Osteocyte (in vitro differentiated cells): ENCODE results near the gene CLMN. TPM values are rescaled to one million over a fixed set of nuclear protein-coding genes. Genes with fewer than 3 reads are reported as not detected.

Experiments
- DNase-seq: peaks from one replicate; pipeline ENCODE4 v3.0.0; 2021; ENCODE audit warnings: mixed read lengths; ENCODE audit not compliant: unreplicated experiment; ENCODE audit errors: extremely low spot score
- H3K27ac Mint-ChIP-seq: one replicate; pipeline ENCODE4 v1.8.0; 2021; ENCODE audit warnings: mild to moderate bottlenecking, mixed read lengths; ENCODE audit not compliant: unreplicated experiment
- H3K27me3 Mint-ChIP-seq: one replicate; pipeline ENCODE4 v1.8.0; 2021; ENCODE audit warnings: mixed read lengths; ENCODE audit not compliant: unreplicated experiment
- H3K36me3 Mint-ChIP-seq: one replicate; pipeline ENCODE4 v1.8.0; 2021; ENCODE audit warnings: mixed read lengths; ENCODE audit not compliant: unreplicated experiment
- H3K4me1 Mint-ChIP-seq: one replicate; pipeline ENCODE4 v1.8.0; 2021; ENCODE audit warnings: mixed read lengths; ENCODE audit not compliant: unreplicated experiment
- H3K4me3 Mint-ChIP-seq: one replicate; pipeline ENCODE4 v1.8.0; 2021; ENCODE audit warnings: mild to moderate bottlenecking, moderate library complexity, mixed read lengths; ENCODE audit not compliant: unreplicated experiment
- H3K9me3 Mint-ChIP-seq: one replicate; pipeline ENCODE4 v1.8.0; 2021; ENCODE audit warnings: mixed read lengths; ENCODE audit not compliant: unreplicated experiment
- CTCF ChIP-seq: fragments of 200-600 bp; sonication (generic); IDR thresholded peaks from 2 replicates; pipeline ENCODE4 v1.5.0; 2021; ENCODE audit warnings: antibody characterized with exemption, mild to moderate bottlenecking, moderate library complexity
- total RNA-seq: library from RNA; stranded (reverse); gene quantifications from 2 replicates; pipeline ENCODE4 v1.2.1, GENCODE V29; 2021

Gene CLMN
- total RNA-seq, 1 donor from 2014 or later: 5.4 TPM

DNA sequence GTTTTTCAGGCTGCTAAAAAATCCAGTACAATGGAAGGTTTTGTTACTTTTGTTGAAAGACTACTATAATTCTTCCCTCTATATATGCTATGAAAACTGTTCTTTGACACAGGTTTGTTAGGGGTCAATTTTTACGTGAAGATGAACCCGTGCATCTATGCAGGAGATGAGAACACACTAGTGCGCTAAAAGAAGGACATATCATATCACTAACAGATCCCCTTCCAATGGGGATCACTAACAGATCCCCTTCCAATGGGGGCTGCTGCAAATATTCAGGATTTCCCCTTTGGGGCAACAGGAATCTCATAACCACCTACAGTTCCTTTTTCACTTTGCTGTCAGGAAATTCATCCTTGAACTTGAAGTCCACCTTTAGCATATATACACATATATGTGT lies 75.1 kb downstream of the CLMN start:
- no peak for TF ChIP-seq CTCF
- H3K9me3 Mint-ChIP-seq: no peaks in the 10 kb centered on the region
- peaks cover 28% of the 10 kb centered on the region for H3K4me1 Mint-ChIP-seq
- no peaks in the 10 kb centered on the region for H3K36me3 Mint-ChIP-seq
- no peaks in the 10 kb centered on the region for H3K27me3 Mint-ChIP-seq
- DNase-seq: no peak
- no peak overlapping the region for H3K27ac Mint-ChIP-seq
- H3K4me3 Mint-ChIP-seq: no peak overlapping the region

- no peaks in the 10 kb centered on the region for H3K27me3 Mint-ChIP-seq
- H3K27ac Mint-ChIP-seq: no peak overlapping the region
- H3K9me3 Mint-ChIP-seq: no peaks in the 10 kb centered on the region
- H3K4me1 Mint-ChIP-seq: peaks cover 12% of the 10 kb centered on the region
- H3K36me3 Mint-ChIP-seq: no peaks in the 10 kb centered on the region
- no peak for TF ChIP-seq CTCF
- H3K4me3 Mint-ChIP-seq: no peak overlapping the region
- DNase-seq: no peak
Observed at GRCh38 chr14:95242870-95243269, 76.8 kb downstream of the CLMN start.

GRCh38 chr14:95240859-95241813 lies 78.6 kb downstream of the CLMN start:
- Mint-ChIP-seq H3K4me1 (peaks cover 21% of the 10 kb centered on the region), H3K27ac (no peak overlapping the region)

GRCh38 chr14:95238487-95239298 lies 81.0 kb downstream of the CLMN start:
- no peak overlapping the region for H3K27ac Mint-ChIP-seq
- TF ChIP-seq CTCF: no peak
- H3K9me3 Mint-ChIP-seq: no peaks in the 10 kb centered on the region
- DNase-seq: no peak
- no peak overlapping the region for H3K4me3 Mint-ChIP-seq
- no peaks in the 10 kb centered on the region for H3K27me3 Mint-ChIP-seq
- no peaks in the 10 kb centered on the region for H3K36me3 Mint-ChIP-seq
- H3K4me1 Mint-ChIP-seq: peaks cover 33% of the 10 kb centered on the region

More at GRCh38 chr14:95240859-95241813, 78.6 kb downstream of the CLMN start:
- TF ChIP-seq CTCF: no peak
- no peaks in the 10 kb centered on the region for H3K27me3 Mint-ChIP-seq
- H3K4me3 Mint-ChIP-seq: no peak overlapping the region
- DNase-seq: no peak
- H3K9me3 Mint-ChIP-seq: no peaks in the 10 kb centered on the region
- no peaks in the 10 kb centered on the region for H3K36me3 Mint-ChIP-seq

DNA sequence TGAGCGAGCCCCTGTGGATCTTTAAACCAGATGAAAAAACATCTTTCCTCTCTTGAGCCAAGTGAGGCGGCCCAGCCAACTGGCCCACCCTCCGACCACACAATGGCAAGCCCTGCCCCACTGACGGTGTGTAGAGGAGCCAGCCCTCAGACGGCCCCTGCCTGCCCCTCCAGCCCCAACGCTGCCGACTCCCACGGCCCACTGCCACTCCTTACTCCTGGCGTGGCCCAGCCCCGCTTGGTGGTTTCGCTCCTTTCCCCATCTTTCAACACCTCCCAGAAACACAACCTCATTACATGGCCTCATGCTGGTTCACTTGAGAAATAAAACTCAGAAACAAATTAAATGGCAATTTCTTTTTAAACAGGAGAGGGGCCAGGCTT lies 81.8 kb downstream of the CLMN start:
- TF ChIP-seq CTCF: no peak
- no peaks in the 10 kb centered on the region for H3K27me3 Mint-ChIP-seq
- H3K4me1 Mint-ChIP-seq: peaks cover 38% of the 10 kb centered on the region
- H3K27ac Mint-ChIP-seq: no peak overlapping the region
- no peaks in the 10 kb centered on the region for H3K36me3 Mint-ChIP-seq
- DNase-seq: no peak
- H3K4me3 Mint-ChIP-seq: no peak overlapping the region
- H3K9me3 Mint-ChIP-seq: no peaks in the 10 kb centered on the region
